ENCODE measurements around the gene POU6F2.

- TF ChIP-seq POLR2A (IDR thresholded peaks at IDR 0.05; ENCODE audit: low read length) (no peak), BHLHE40 (IDR thresholded peaks at IDR 0.05; ENCODE audit: low read depth, low read length) (no peak), CHD2 (IDR thresholded peaks at IDR 0.05; ENCODE audit: low read length, partially characterized antibody) (no peak), EP300 (IDR thresholded peaks at IDR 0.05) (no peak), CEBPB (IDR thresholded peaks at IDR 0.05) (no peak), CTCF (IDR thresholded peaks at IDR 0.05) (no peak), NPAS2 (CRISPR knock-in tag; IDR thresholded peaks at IDR 0.05; ENCODE audit: borderline replicate concordance) (no peak), ELK1 (IDR thresholded peaks at IDR 0.05; ENCODE audit: low read depth, low read length) (no peak), ZFP36 (IDR thresholded peaks at IDR 0.05; ENCODE audit: borderline replicate concordance, partially characterized antibody) (no peak), MYC (IDR thresholded peaks at IDR 0.05; ENCODE audit: borderline replicate concordance, low read length) (no peak), RAD21 (conservative IDR thresholded peaks at IDR 0.05 in 1 of 2, IDR thresholded peaks at IDR 0.05 in 1 of 2) (no peak), ESRRA (IDR thresholded peaks at IDR 0.05; ENCODE audit: borderline replicate concordance, low read length) (no peak)
- TF ChIP-seq, protein P1, sequence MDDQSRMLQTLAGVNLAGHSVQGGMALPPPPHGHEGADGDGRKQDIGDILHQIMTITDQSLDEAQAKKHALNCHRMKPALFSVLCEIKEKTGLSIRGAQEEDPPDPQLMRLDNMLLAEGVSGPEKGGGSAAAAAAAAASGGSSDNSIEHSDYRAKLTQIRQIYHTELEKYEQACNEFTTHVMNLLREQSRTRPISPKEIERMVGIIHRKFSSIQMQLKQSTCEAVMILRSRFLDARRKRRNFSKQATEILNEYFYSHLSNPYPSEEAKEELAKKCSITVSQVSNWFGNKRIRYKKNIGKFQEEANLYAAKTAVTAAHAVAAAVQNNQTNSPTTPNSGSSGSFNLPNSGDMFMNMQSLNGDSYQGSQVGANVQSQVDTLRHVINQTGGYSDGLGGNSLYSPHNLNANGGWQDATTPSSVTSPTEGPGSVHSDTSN (IDR thresholded peaks at IDR 0.05): no peak
Observed at GRCh38 chr7:39300276-39300675, 322.6 kb downstream of the POU6F2 start.
